OCI-LY1 (cell line): ENCODE results near the gene HECA.
"Not testable (repeated sequence)": the region's sequence is repeated elsewhere in the genome, so short reads cannot be mapped to it uniquely, and the experiment has no call there.

ENCODE experiments used
- H2AFZ ChIP-seq: fragments of 200-600 bp; sonication (generic), shearing (Covaris generic); 2 replicates; pipeline ENCODE4 v1.6.0; 2014; ENCODE audit warnings: antibody characterized with exemption, mild to moderate bottlenecking, low read length
- H3F3A ChIP-seq: fragments of 200-600 bp; sonication (generic), shearing (Covaris generic); 2 replicates; pipeline ENCODE4 v1.6.0; 2014; ENCODE audit warnings: mild to moderate bottlenecking, antibody characterized with exemption, low read length, moderate library complexity; ENCODE audit not compliant: insufficient read depth
- H3K27ac ChIP-seq: fragments of 200-600 bp; sonication (generic); 2 replicates; pipeline ENCODE4 v1.5.1; 2014; ENCODE audit warnings: low read length, mixed run types, mild to moderate bottlenecking, low read depth; ENCODE audit not compliant: poor library complexity, severe bottlenecking
- H3K27me3 ChIP-seq: fragments of 200-600 bp; sonication (generic); 2 replicates; pipeline ENCODE4 v1.6.0; 2014; ENCODE audit warnings: antibody characterized with exemption, mild to moderate bottlenecking, low read length, moderate library complexity; ENCODE audit not compliant: insufficient read depth
- H3K36me3 ChIP-seq: fragments of 200-600 bp; sonication (generic); 2 replicates; pipeline ENCODE4 v1.6.1; 2014; ENCODE audit warnings: mild to moderate bottlenecking, antibody characterized with exemption, low read length, moderate library complexity, mixed read lengths; ENCODE audit not compliant: insufficient read depth
- H3K4me1 ChIP-seq: fragments of 200-600 bp; sonication (generic); 2 replicates; pipeline ENCODE4 v1.5.1; 2014; ENCODE audit warnings: mild to moderate bottlenecking, low read length, moderate library complexity; ENCODE audit not compliant: insufficient read depth, severe bottlenecking
- H3K4me2 ChIP-seq: fragments of 200-600 bp; sonication (generic), shearing (Covaris generic); 2 replicates; pipeline ENCODE4 v1.6.1; 2014; ENCODE audit warnings: low read length
- H3K4me3 ChIP-seq: fragments of 200-600 bp; sonication (generic); 2 replicates; pipeline ENCODE4 v1.5.1; 2014; ENCODE audit warnings: low read length, low read depth, mild to moderate bottlenecking, mixed read lengths; ENCODE audit not compliant: poor library complexity, severe bottlenecking
- H3K79me2 ChIP-seq: fragments of 200-600 bp; shearing (Covaris generic); 2 replicates; pipeline ENCODE4 v1.6.1; 2016; ENCODE audit warnings: mixed run types, low read length, mixed read lengths; ENCODE audit not compliant: insufficient read depth
- H3K9ac ChIP-seq: fragments of 200-600 bp; sonication (generic), shearing (Covaris generic); 2 replicates; pipeline ENCODE4 v1.6.1; 2014; ENCODE audit warnings: mild to moderate bottlenecking, low read length, mixed read lengths
- H3K9me2 ChIP-seq: fragments of 200-600 bp; sonication (generic), shearing (Covaris generic); 2 replicates; pipeline ENCODE4 v1.6.1; 2014; ENCODE audit warnings: low read depth, mild to moderate bottlenecking, low read length, mixed read lengths
- H3K9me3 ChIP-seq: fragments of 200-600 bp; shearing (Covaris generic); 2 replicates; pipeline ENCODE4 v1.6.1; 2014; ENCODE audit warnings: low read length, mixed read lengths
- H4K20me1 ChIP-seq: fragments of 200-600 bp; sonication (generic), shearing (Covaris generic); 2 replicates; pipeline ENCODE4 v1.6.0; 2016; ENCODE audit warnings: mild to moderate bottlenecking, low read length; ENCODE audit not compliant: insufficient read depth
- EZH2 ChIP-seq: fragments of 200-600 bp; sonication (generic), shearing (Covaris generic); IDR thresholded peaks from 2 replicates; pipeline ENCODE4 v1.8.0; 2017; ENCODE audit warnings: borderline replicate concordance, mixed run types, mild to moderate bottlenecking, antibody characterized with exemption, low read length, moderate library complexity, mixed read lengths
- TF ChIP-seq, protein P1 (sequence below): fragments of 200-600 bp; sonication (generic), shearing (Covaris generic); IDR thresholded peaks from 2 replicates; pipeline ENCODE4 v1.5.1; 2017; ENCODE audit warnings: mild to moderate bottlenecking, antibody characterized with exemption, low read length, moderate library complexity, mixed read lengths

Gene HECA

GRCh38 chr6:139115989-139116758, 18.7 kb upstream of the HECA start:
- Histone ChIP-seq H3K9ac (no peak overlapping the region), H3K4me2 (no peak overlapping the region; the same call in 1 of the 2 replicates), H3K36me3 (no peaks in the 10 kb centered on the region), H3K4me3 (no peak overlapping the region), H2AFZ (no peak overlapping the region), H3F3A (no peaks in the 10 kb centered on the region), H3K27me3 (no peaks in the 10 kb centered on the region), H3K9me2 (no peaks in the 10 kb centered on the region), H4K20me1 (no peaks in the 10 kb centered on the region), H3K9me3 (peaks cover 10% of the 10 kb centered on the region; the same call in 1 of the 2 replicates), H3K79me2 (no peaks in the 10 kb centered on the region), H3K4me1 (peaks cover 23% of the 10 kb centered on the region), H3K27ac (no peak overlapping the region)
- TF ChIP-seq, protein P1, sequence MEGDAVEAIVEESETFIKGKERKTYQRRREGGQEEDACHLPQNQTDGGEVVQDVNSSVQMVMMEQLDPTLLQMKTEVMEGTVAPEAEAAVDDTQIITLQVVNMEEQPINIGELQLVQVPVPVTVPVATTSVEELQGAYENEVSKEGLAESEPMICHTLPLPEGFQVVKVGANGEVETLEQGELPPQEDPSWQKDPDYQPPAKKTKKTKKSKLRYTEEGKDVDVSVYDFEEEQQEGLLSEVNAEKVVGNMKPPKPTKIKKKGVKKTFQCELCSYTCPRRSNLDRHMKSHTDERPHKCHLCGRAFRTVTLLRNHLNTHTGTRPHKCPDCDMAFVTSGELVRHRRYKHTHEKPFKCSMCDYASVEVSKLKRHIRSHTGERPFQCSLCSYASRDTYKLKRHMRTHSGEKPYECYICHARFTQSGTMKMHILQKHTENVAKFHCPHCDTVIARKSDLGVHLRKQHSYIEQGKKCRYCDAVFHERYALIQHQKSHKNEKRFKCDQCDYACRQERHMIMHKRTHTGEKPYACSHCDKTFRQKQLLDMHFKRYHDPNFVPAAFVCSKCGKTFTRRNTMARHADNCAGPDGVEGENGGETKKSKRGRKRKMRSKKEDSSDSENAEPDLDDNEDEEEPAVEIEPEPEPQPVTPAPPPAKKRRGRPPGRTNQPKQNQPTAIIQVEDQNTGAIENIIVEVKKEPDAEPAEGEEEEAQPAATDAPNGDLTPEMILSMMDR = no peak
- TF ChIP-seq EZH2 = no peak

DNA sequence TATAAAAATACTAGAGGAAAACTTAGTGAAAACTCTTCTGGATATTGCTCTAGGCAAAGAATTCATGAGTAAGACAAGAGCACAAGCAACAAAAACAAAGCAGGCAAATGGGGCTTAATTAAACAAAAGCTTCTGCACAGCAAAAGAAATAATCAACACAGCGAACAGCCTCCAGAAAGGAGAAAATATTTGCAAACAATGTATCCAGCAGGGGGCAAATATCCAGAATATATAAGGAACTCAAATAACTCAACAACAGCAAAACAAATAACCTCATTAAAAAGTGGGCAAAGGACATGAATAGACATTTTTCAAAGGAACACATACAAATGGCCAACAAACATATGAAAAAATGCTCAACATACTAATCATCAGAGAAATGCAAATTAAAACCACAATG, 17.1 kb upstream of the HECA start:
- Histone ChIP-seq H3K27me3 (no peaks in the 10 kb centered on the region), H3K27ac (no peak overlapping the region), H4K20me1 (no peaks in the 10 kb centered on the region), H3K36me3 (no peaks in the 10 kb centered on the region), H3K4me1 (peaks cover 23% of the 10 kb centered on the region), H3K9ac (no peak overlapping the region), H3F3A (no peaks in the 10 kb centered on the region), H3K79me2 (no peaks in the 10 kb centered on the region), H3K4me2 (no peak overlapping the region), H3K9me2 (no peaks in the 10 kb centered on the region), H2AFZ (no peak overlapping the region), H3K4me3 (no peak overlapping the region), H3K9me3 (peaks cover 10% of the 10 kb centered on the region; the same call in 1 of the 2 replicates)
- TF ChIP-seq, protein P1 = peak; percentile 20; the same call in 1 of the 2 replicates
- TF ChIP-seq EZH2 = no peak

GRCh38 chr6:139119552-139119951, 15.3 kb upstream of the HECA start:
- H3K9me2 ChIP-seq = no peaks in the 10 kb centered on the region
- peaks cover 22% of the 10 kb centered on the region for H3K4me1 ChIP-seq
- no peaks in the 10 kb centered on the region for H3K27me3 ChIP-seq
- no peaks in the 10 kb centered on the region for H3K36me3 ChIP-seq
- H3K79me2 ChIP-seq = no peaks in the 10 kb centered on the region
- H4K20me1 ChIP-seq = no peaks in the 10 kb centered on the region
- no peaks in the 10 kb centered on the region for H3F3A ChIP-seq
- no peak for TF ChIP-seq EZH2
- TF ChIP-seq, protein P1 = no peak
- no peak overlapping the region for H3K27ac ChIP-seq
- H3K4me3 ChIP-seq = no peak overlapping the region
- H3K4me2 ChIP-seq = no peak overlapping the region
- H3K9ac ChIP-seq = no peak overlapping the region
- H2AFZ ChIP-seq = no peak overlapping the region
- H3K9me3 ChIP-seq = peaks cover 10% of the 10 kb centered on the region; the same call in 1 of the 2 replicates

- H3K9ac ChIP-seq, H4K20me1 ChIP-seq, H3K4me3 ChIP-seq, H3K4me2 ChIP-seq, H2AFZ ChIP-seq, H3K4me1 ChIP-seq, H3K27ac ChIP-seq, H3K9me2 ChIP-seq, H3K79me2 ChIP-seq, H3K36me3 ChIP-seq, H3F3A ChIP-seq, H3K27me3 ChIP-seq: not testable (repeated sequence)
- peaks cover 10% of the 10 kb centered on the region; the same call in 1 of the 2 replicates for H3K9me3 ChIP-seq
Measured at GRCh38 chr6:139122823-139123222, 12.1 kb upstream of the HECA start.
